Hepatocyte (in vitro differentiated cells): ENCODE measurements around the gene METTL21C. TPM values are rescaled to one million over a fixed set of nuclear protein-coding genes. Genes with fewer than 3 reads are reported as not detected.

Source experiments
- DNase-seq: peaks from one replicate; pipeline ENCODE4 v3.0.0-alpha.2; 2016; ENCODE audit warnings: low spot score
- H2AFZ ChIP-seq: fragments of 200-600 bp; sonication (generic); 2 replicates; pipeline ENCODE4 v1.6.0; 2016; ENCODE audit warnings: antibody characterized with exemption, mild to moderate bottlenecking
- H3K27ac ChIP-seq: fragments of 200-600 bp; sonication (generic); 2 replicates; pipeline ENCODE4 v1.5.1; 2016; ENCODE audit warnings: mild to moderate bottlenecking
- H3K27me3 ChIP-seq: fragments of 200-600 bp; sonication (generic); 2 replicates; pipeline ENCODE4 v1.6.1; 2016
- H3K36me3 ChIP-seq: fragments of 200-600 bp; sonication (generic); replicated peaks from 2 replicates; pipeline ENCODE4 v1.5.1; 2016; ENCODE audit warnings: low read depth; ENCODE audit not compliant: insufficient read depth
- H3K4me1 ChIP-seq: fragments of 200-600 bp; sonication (generic); 2 replicates; pipeline ENCODE4 v1.5.1; 2016; ENCODE audit warnings: mild to moderate bottlenecking, moderate library complexity; ENCODE audit not compliant: insufficient read depth
- H3K4me2 ChIP-seq: fragments of 200-600 bp; sonication (generic); 2 replicates; pipeline ENCODE4 v1.6.0; 2016
- H3K4me3 ChIP-seq: fragments of 200-600 bp; sonication (generic); 2 replicates; pipeline ENCODE4 v1.5.1; 2016; ENCODE audit warnings: mild to moderate bottlenecking
- H3K79me2 ChIP-seq: fragments of 200-600 bp; sonication (generic); 2 replicates; pipeline ENCODE4 v1.6.0; 2017; ENCODE audit warnings: mild to moderate bottlenecking
- H3K9me2 ChIP-seq: fragments of 200-600 bp; sonication (generic); replicated peaks from 2 replicates; pipeline ENCODE4 v1.6.0; 2017; ENCODE audit warnings: mild to moderate bottlenecking; ENCODE audit not compliant: insufficient read depth
- H3K9me3 ChIP-seq: fragments of 200-600 bp; sonication (generic); 2 replicates; pipeline ENCODE4 v1.5.1; 2016; ENCODE audit warnings: low read depth, mild to moderate bottlenecking
- H4K20me1 ChIP-seq: fragments of 200-600 bp; sonication (generic); 2 replicates; pipeline ENCODE4 v1.6.0; 2016; ENCODE audit warnings: mild to moderate bottlenecking; ENCODE audit not compliant: insufficient read depth, poor library complexity, severe bottlenecking
- CTCF ChIP-seq: fragments of 200-600 bp; sonication (generic); IDR thresholded peaks from 2 replicates; pipeline ENCODE4 v1.5.1; 2016; ENCODE audit warnings: antibody characterized with exemption, mild to moderate bottlenecking; ENCODE audit not compliant: poor library complexity
- EZH2 ChIP-seq: fragments of 200-600 bp; sonication (generic); IDR thresholded peaks from 2 replicates; pipeline ENCODE4 v1.6.1; 2016; ENCODE audit warnings: antibody characterized with exemption, mild to moderate bottlenecking, borderline replicate concordance
- EZH2phosphoT487 ChIP-seq: fragments of 200-600 bp; sonication (generic); IDR thresholded peaks from one replicate; pipeline ENCODE4 v1.6.1; 2018; ENCODE audit warnings: antibody characterized with exemption, mild to moderate bottlenecking, low read depth, moderate library complexity; ENCODE audit not compliant: unreplicated experiment, severe bottlenecking
- WGBS: methylation state at CpG from one replicate; pipeline ENCODE4 v1.1.6; 2016; ENCODE audit warnings: low lambda C conversion rate; ENCODE audit errors: missing lambda C conversion rate; 5-methylcytosine and 5-hydroxymethylcytosine counted together
- polyA plus RNA-seq: library from polyadenylated mRNA; unstranded; fragments of >200 nt; fragmentation: Nextera tagmentation; extraction: Ambion mirVana; gene quantifications from 2 replicates; pipeline ENCODE4 v1.2.1, GENCODE V29; 2016
- total RNA-seq: library from RNA; depleted of rRNA; stranded (reverse); fragments of >200 nt; gene quantifications from 2 replicates; pipeline ENCODE4 v1.2.3, GENCODE V29; 2014

METTL21C gene
- total and polyA plus RNA-seq, 2 experiments from 2014 or later: not detected

- Histone ChIP-seq H3K79me2 (no peaks in the 10 kb centered on the region), H3K4me2 (no peak overlapping the region), H3K27me3 (no peaks in the 10 kb centered on the region), H3K9me2 (no peaks in the 10 kb centered on the region), H3K9me3 (no peaks in the 10 kb centered on the region), H3K4me3 (no peak overlapping the region), H3K27ac (no peak overlapping the region), H4K20me1 (no peaks in the 10 kb centered on the region), H3K4me1 (peaks cover 8% of the 10 kb centered on the region), H3K36me3 (no peaks in the 10 kb centered on the region), H2AFZ (no peak overlapping the region)
- TF ChIP-seq EZH2phosphoT487: no peak
- no peak for TF ChIP-seq EZH2
- no peak for TF ChIP-seq CTCF
- WGBS: 95% methylated on average over 3 of the region's 3 CpGs
- DNase-seq: no peak
These were observed 46.8 kb downstream of the METTL21C start for GRCh38 chr13:102648046-102648445.

- no peaks in the 10 kb centered on the region for H3K4me1 ChIP-seq
- H3K4me2 ChIP-seq: no peak overlapping the region
- no peak overlapping the region for H3K27ac ChIP-seq
- no peaks in the 10 kb centered on the region for H3K9me3 ChIP-seq
- H3K36me3 ChIP-seq: no peaks in the 10 kb centered on the region
- H3K9me2 ChIP-seq: no peaks in the 10 kb centered on the region
- H3K27me3 ChIP-seq: no peaks in the 10 kb centered on the region
- WGBS: 82% methylated on average over 1 of the region's 1 CpG
- H2AFZ ChIP-seq: no peak overlapping the region
- no peak for DNase-seq
- no peaks in the 10 kb centered on the region for H3K79me2 ChIP-seq
- no peak overlapping the region for H3K4me3 ChIP-seq
- TF ChIP-seq CTCF (no peak), EZH2phosphoT487 (no peak), EZH2 (no peak)
- H4K20me1 ChIP-seq: no peaks in the 10 kb centered on the region
These were observed 49.1 kb downstream of the METTL21C start for GRCh38 chr13:102645701-102646100.

GRCh38 chr13:102643656-102644055, 51.2 kb downstream of the METTL21C start:
- Histone ChIP-seq H3K4me2 (no peak overlapping the region), H3K27me3 (no peaks in the 10 kb centered on the region), H3K36me3 (no peaks in the 10 kb centered on the region), H3K4me3 (no peak overlapping the region), H2AFZ (no peak overlapping the region), H3K9me2 (no peaks in the 10 kb centered on the region), H3K4me1 (no peaks in the 10 kb centered on the region), H3K79me2 (no peaks in the 10 kb centered on the region), H3K27ac (no peak overlapping the region), H4K20me1 (no peaks in the 10 kb centered on the region), H3K9me3 (no peaks in the 10 kb centered on the region)
- DNase-seq: no peak
- WGBS: 94% methylated on average over 1 of the region's 1 CpG
- TF ChIP-seq CTCF: no peak
- TF ChIP-seq EZH2: no peak
- TF ChIP-seq EZH2phosphoT487: no peak

- H3K79me2 ChIP-seq: no peaks in the 10 kb centered on the region
- no peaks in the 10 kb centered on the region for H3K4me1 ChIP-seq
- no peaks in the 10 kb centered on the region for H3K27me3 ChIP-seq
- H4K20me1 ChIP-seq: no peaks in the 10 kb centered on the region
- TF ChIP-seq CTCF (no peak), EZH2 (no peak), EZH2phosphoT487 (no peak)
- no peak for DNase-seq
- H3K4me3 ChIP-seq: no peak overlapping the region
- H3K27ac ChIP-seq: no peak overlapping the region
- H3K36me3 ChIP-seq: no peaks in the 10 kb centered on the region
- H3K9me3 ChIP-seq: no peaks in the 10 kb centered on the region
- H3K4me2 ChIP-seq: no peak overlapping the region
- 93% methylated on average over 6 of the region's 6 CpGs for WGBS
- no peaks in the 10 kb centered on the region for H3K9me2 ChIP-seq
- H2AFZ ChIP-seq: no peak overlapping the region
These were observed 52.4 kb downstream of the METTL21C start for GRCh38 chr13:102642475-102642874.
